Endothelial cell of umbilical vein (primary cell): Measurements from ENCODE around the gene MYORG.

Experiments used
- POLR2A ChIP-seq: IDR thresholded peaks from 2 replicates; pipeline ENCODE4 v1.6.1; 2012; ENCODE audit warnings: low read depth, mild to moderate bottlenecking, control low read depth, low read length
- TF ChIP-seq, protein P1 (sequence below), 2 donors: IDR thresholded peaks; 1 replicate in 1 of 2; 2 replicates in 1 of 2; pipeline ENCODE4 v1.5.1; 2011; ENCODE audit warnings: low read length in 2 of 2, mild to moderate bottlenecking in 2 of 2, moderate library complexity in 2 of 2, control low read depth in 1 of 2, inconsistent platforms in 1 of 2, low read depth in 1 of 2; ENCODE audit not compliant: insufficient read depth in 1 of 2; ENCODE audit errors: extremely low read depth in 1 of 2

GRCh38 chr9:34318163-34318790, 58.4 kb downstream of the MYORG start:
- TF ChIP-seq, protein P1, sequence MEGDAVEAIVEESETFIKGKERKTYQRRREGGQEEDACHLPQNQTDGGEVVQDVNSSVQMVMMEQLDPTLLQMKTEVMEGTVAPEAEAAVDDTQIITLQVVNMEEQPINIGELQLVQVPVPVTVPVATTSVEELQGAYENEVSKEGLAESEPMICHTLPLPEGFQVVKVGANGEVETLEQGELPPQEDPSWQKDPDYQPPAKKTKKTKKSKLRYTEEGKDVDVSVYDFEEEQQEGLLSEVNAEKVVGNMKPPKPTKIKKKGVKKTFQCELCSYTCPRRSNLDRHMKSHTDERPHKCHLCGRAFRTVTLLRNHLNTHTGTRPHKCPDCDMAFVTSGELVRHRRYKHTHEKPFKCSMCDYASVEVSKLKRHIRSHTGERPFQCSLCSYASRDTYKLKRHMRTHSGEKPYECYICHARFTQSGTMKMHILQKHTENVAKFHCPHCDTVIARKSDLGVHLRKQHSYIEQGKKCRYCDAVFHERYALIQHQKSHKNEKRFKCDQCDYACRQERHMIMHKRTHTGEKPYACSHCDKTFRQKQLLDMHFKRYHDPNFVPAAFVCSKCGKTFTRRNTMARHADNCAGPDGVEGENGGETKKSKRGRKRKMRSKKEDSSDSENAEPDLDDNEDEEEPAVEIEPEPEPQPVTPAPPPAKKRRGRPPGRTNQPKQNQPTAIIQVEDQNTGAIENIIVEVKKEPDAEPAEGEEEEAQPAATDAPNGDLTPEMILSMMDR (IDR thresholded peaks at IDR 0.05; ENCODE audit: extremely low read depth in 1 of 2, insufficient read depth in 1 of 2, low read depth in 1 of 2, low read length in 2 of 2) = no peak
- no peak for TF ChIP-seq POLR2A
